ENCODE results near the gene RAPSN.
A peak's percentile ranks its signal among the peaks of the same experiment; 100 is the strongest.

Gene RAPSN

GRCh38 chr11:47464483-47464882 is 15.5 kb upstream of the RAPSN start:
- peak; percentile 51 for DNase-seq

- no peak for DNase-seq
Measured at GRCh38 chr11:47461876-47462275, 12.9 kb upstream of the RAPSN start.

GRCh38 chr11:47460571-47461235 is 11.8 kb upstream of the RAPSN start:
- DNase-seq, result peak; percentile 47

GRCh38 chr11:47454258-47454671 is 5.3 kb upstream of the RAPSN start:
- peak; percentile 87 for DNase-seq

GRCh38 chr11:47453365-47453764 is 4.4 kb upstream of the RAPSN start:
- DNase-seq, result no peak

GRCh38 chr11:47451990-47452389 is 3.1 kb upstream of the RAPSN start:
- no peak for DNase-seq

GRCh38 chr11:47451436-47451835 is 2.5 kb upstream of the RAPSN start:
- DNase-seq, result no peak

- DNase-seq, result no peak
Measured at GRCh38 chr11:47449541-47449940, 605 bp upstream of the RAPSN start.

- no peak for DNase-seq
Measured at GRCh38 chr11:47447906-47448305, 1.0 kb downstream of the RAPSN start.

- DNase-seq, result no peak
Measured at GRCh38 chr11:47446833-47447232, 2.1 kb downstream of the RAPSN start.

- no peak for DNase-seq
Measured at GRCh38 chr11:47445840-47446239, 3.1 kb downstream of the RAPSN start.

- no peak for DNase-seq
Measured at GRCh38 chr11:47443817-47444216, 5.1 kb downstream of the RAPSN start.

- no peak for DNase-seq
Measured at GRCh38 chr11:47443028-47443700, 5.8 kb downstream of the RAPSN start.

- no peak for DNase-seq
Measured at GRCh38 chr11:47442514-47442913, 6.4 kb downstream of the RAPSN start.

GRCh38 chr11:47441421-47441820 is 7.5 kb downstream of the RAPSN start:
- DNase-seq, result no peak

GRCh38 chr11:47440054-47440476 is 8.9 kb downstream of the RAPSN start:
- DNase-seq, result no peak

- DNase-seq, result no peak
Measured at GRCh38 chr11:47438721-47439120, 10.2 kb downstream of the RAPSN start.

GRCh38 chr11:47437746-47438418 is 11.1 kb downstream of the RAPSN start:
- no peak for DNase-seq

- DNase-seq, result no peak
Measured at GRCh38 chr11:47437218-47437745, 11.7 kb downstream of the RAPSN start.

GRCh38 chr11:47436726-47437125 is 12.2 kb downstream of the RAPSN start:
- no peak for DNase-seq

- no peak for DNase-seq
Measured at GRCh38 chr11:47435687-47436086, 13.2 kb downstream of the RAPSN start.

GRCh38 chr11:47434011-47434786 is 14.7 kb downstream of the RAPSN start:
- DNase-seq, result no peak

- DNase-seq, result no peak
Measured at GRCh38 chr11:47433157-47433556, 15.8 kb downstream of the RAPSN start.
